Neuronal stem cell (in vitro differentiated cells): ENCODE measurements around the gene NKX2-1.

Source experiments
- DNase-seq: peaks from one replicate; pipeline ENCODE4 v3.0.0-alpha.2; 2013; ENCODE audit warnings: low spot score
- H2AFZ ChIP-seq: one replicate; pipeline ENCODE4 v1.6.1; 2013; ENCODE audit warnings: mild to moderate bottlenecking, low read length, inconsistent platforms
- H2AK5ac ChIP-seq: 2 replicates; pipeline ENCODE4 v1.6.1; 2013; ENCODE audit warnings: low read depth, mild to moderate bottlenecking, inconsistent platforms, low read length, moderate library complexity, mixed read lengths
- H2BK120ac ChIP-seq: 2 replicates; pipeline ENCODE4 v1.6.1; 2013; ENCODE audit warnings: low read depth, mild to moderate bottlenecking, inconsistent platforms, low read length, moderate library complexity, mixed read lengths
- H2BK12ac ChIP-seq: one replicate; pipeline ENCODE4 v1.6.1; 2013; ENCODE audit warnings: low read length, inconsistent platforms
- H2BK15ac ChIP-seq: 2 replicates; pipeline ENCODE4 v1.6.1; 2013; ENCODE audit warnings: mild to moderate bottlenecking, low read length, inconsistent platforms, mixed read lengths
- H2BK5ac ChIP-seq: one replicate; pipeline ENCODE4 v1.6.1; 2013; ENCODE audit warnings: inconsistent platforms, mild to moderate bottlenecking, low read length, moderate library complexity
- H3K14ac ChIP-seq: one replicate; pipeline ENCODE4 v1.6.1; 2013; ENCODE audit warnings: low read length, inconsistent platforms
- H3K18ac ChIP-seq: 2 replicates; pipeline ENCODE4 v1.6.1; 2013; ENCODE audit warnings: low read length, inconsistent platforms
- H3K23ac ChIP-seq: 2 replicates; pipeline ENCODE4 v1.6.1; 2013; ENCODE audit warnings: low read depth, mild to moderate bottlenecking, mixed read lengths, low read length, inconsistent platforms; ENCODE audit not compliant: poor library complexity
- H3K27ac ChIP-seq: replicated peaks from 3 replicates; pipeline ENCODE4 v1.5.1; 2013; ENCODE audit warnings: low read length, inconsistent platforms
- H3K27me3 ChIP-seq, 3 experiments: 2 replicates each; pipeline ENCODE4 v1.6.1; 2013; ENCODE audit warnings: low read length in 3 of 3, mild to moderate bottlenecking in 2 of 3, inconsistent platforms in 1 of 3, low read depth in 1 of 3, mixed read lengths in 1 of 3, moderate library complexity in 1 of 3; ENCODE audit not compliant: control insufficient read depth in 3 of 3, insufficient read depth in 3 of 3
- H3K36me3 ChIP-seq, 2 donors: replicated peaks in 1 of 2; 2 replicates each; pipeline ENCODE4 v1.6.1; 2013; ENCODE audit warnings: low read length in 2 of 2; ENCODE audit not compliant: control insufficient read depth in 2 of 2, insufficient read depth in 2 of 2
- H3K4ac ChIP-seq: 2 replicates; pipeline ENCODE4 v1.6.1; 2013; ENCODE audit warnings: inconsistent platforms, mild to moderate bottlenecking, low read length, moderate library complexity
- H3K4me1 ChIP-seq, 2 donors: 1 replicate in 1 of 2; 2 replicates in 1 of 2; pipeline ENCODE4 v1.6.1; 2013; ENCODE audit warnings: low read length in 2 of 2, low read depth in 1 of 2; ENCODE audit not compliant: control insufficient read depth in 2 of 2, insufficient read depth in 1 of 2
- H3K4me2 ChIP-seq: one replicate; pipeline ENCODE4 v1.6.1; 2013; ENCODE audit warnings: mild to moderate bottlenecking, low read length, inconsistent platforms; ENCODE audit not compliant: insufficient read depth, poor library complexity, severe bottlenecking
- H3K4me3 ChIP-seq, 2 donors: 2 replicates each; pipeline ENCODE4 v1.5.1; 2013; ENCODE audit warnings: low read length in 2 of 2, mild to moderate bottlenecking in 2 of 2, inconsistent platforms in 1 of 2, moderate library complexity in 1 of 2
- H3K79me1 ChIP-seq: one replicate; pipeline ENCODE4 v1.6.1; 2013; ENCODE audit warnings: low read depth, mild to moderate bottlenecking, inconsistent platforms, low read length, moderate library complexity
- H3K9ac ChIP-seq: one replicate; pipeline ENCODE4 v1.6.1; 2013; ENCODE audit warnings: mild to moderate bottlenecking, low read depth, low read length, inconsistent platforms; ENCODE audit not compliant: poor library complexity
- H3K9me3 ChIP-seq, 2 donors: replicated peaks in 1 of 2; 2 replicates each; pipeline versions ENCODE3 to v1.6.1; 2013; ENCODE audit warnings: low read length in 2 of 2, mild to moderate bottlenecking in 2 of 2, inconsistent platforms in 1 of 2, low read depth in 1 of 2, mixed read lengths in 1 of 2, moderate library complexity in 1 of 2; ENCODE audit not compliant: control insufficient read depth in 2 of 2, insufficient read depth in 1 of 2
- H4K8ac ChIP-seq: one replicate; pipeline ENCODE4 v1.6.1; 2013; ENCODE audit warnings: low read depth, mild to moderate bottlenecking, inconsistent platforms, low read length, moderate library complexity
- H4K91ac ChIP-seq: one replicate; pipeline ENCODE4 v1.6.1; 2013; ENCODE audit warnings: low read length, low read depth, mild to moderate bottlenecking, inconsistent platforms; ENCODE audit not compliant: poor library complexity
- WGBS, 2 donors: extraction: QIAGEN DNeasy Blood & Tissue Kit; methylation state at CpG; one replicate each; pipeline ENCODE4 v1.1.7; 2013; ENCODE audit warnings: missing lambda C conversion rate in 2 of 2, mixed read lengths in 1 of 2; ENCODE audit not compliant: insufficient read length in 2 of 2, insufficient replicate concordance in 1 of 2; ENCODE audit errors: extremely low coverage in 2 of 2; 5-methylcytosine and 5-hydroxymethylcytosine counted together

Gene NKX2-1

DNA sequence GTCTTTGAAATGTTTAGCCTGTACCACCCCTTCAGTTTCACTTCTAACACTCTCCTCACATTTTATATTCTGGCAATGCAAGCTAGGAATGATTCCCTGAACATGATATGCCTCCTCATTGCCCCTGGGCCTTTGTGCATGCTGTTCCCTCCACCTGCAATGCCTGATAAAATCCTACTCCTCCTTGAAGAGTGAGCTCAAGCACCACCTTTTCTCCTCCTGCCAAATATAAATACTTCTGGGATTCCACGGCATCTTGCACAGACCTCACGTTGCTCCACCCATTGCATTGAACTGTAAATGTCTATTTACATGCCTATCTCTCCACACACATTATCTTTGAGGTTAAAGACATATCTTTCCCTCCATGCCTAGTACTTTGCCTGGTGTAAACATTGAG, 21.1 kb downstream of the NKX2-1 start:
- no peak overlapping the region for H2AK5ac ChIP-seq
- no peaks in the 10 kb centered on the region for H3K36me3 ChIP-seq
- no peak overlapping the region for H3K14ac ChIP-seq
- no peak overlapping the region for H2BK15ac ChIP-seq
- no peaks in the 10 kb centered on the region for H3K79me1 ChIP-seq
- no peak overlapping the region for H3K4me3 ChIP-seq
- H2BK120ac ChIP-seq = no peak overlapping the region
- peaks cover 0 to 1% of the 10 kb centered on the region in 2 donors for H3K4me1 ChIP-seq
- H3K9ac ChIP-seq = no peak overlapping the region
- H3K27ac ChIP-seq = no peak overlapping the region
- H3K9me3 ChIP-seq = no peaks in the 10 kb centered on the region
- no peak overlapping the region for H2BK12ac ChIP-seq
- H3K4me2 ChIP-seq = no peak overlapping the region
- peaks cover 7 to 97% (median 38%) of the 10 kb centered on the region in 3 experiments for H3K27me3 ChIP-seq
- H3K23ac ChIP-seq = no peak overlapping the region
- no CpG with 5 or more reads among the region's 2 CpGs for whole genome bisulfite sequencing, 2 donors
- H4K8ac ChIP-seq = no peak overlapping the region
- no peak overlapping the region for H3K4ac ChIP-seq
- H4K91ac ChIP-seq = no peak overlapping the region
- DNase-seq = no peak
- no peak overlapping the region for H2BK5ac ChIP-seq
- no peak overlapping the region for H2AFZ ChIP-seq
- H3K18ac ChIP-seq = no peak overlapping the region

- Histone ChIP-seq H2BK120ac (no peak overlapping the region), H4K8ac (no peak overlapping the region), H3K36me3 (no peaks in the 10 kb centered on the region), H3K4me2 (no peak overlapping the region), H3K27me3 (peaks cover 0 to 96% (median 16%) of the 10 kb centered on the region in 3 experiments), H2AFZ (no peak overlapping the region), H3K18ac (no peak overlapping the region), H3K4me1 (peaks cover 0 to 1% of the 10 kb centered on the region in 2 donors), H3K9me3 (no peaks in the 10 kb centered on the region), H3K27ac (no peak overlapping the region), H2BK12ac (no peak overlapping the region), H2AK5ac (no peak overlapping the region), H3K4ac (no peak overlapping the region), H3K79me1 (no peaks in the 10 kb centered on the region), H4K91ac (no peak overlapping the region), H3K23ac (no peak overlapping the region), H3K4me3 (no peak overlapping the region), H2BK5ac (no peak overlapping the region), H3K9ac (no peak overlapping the region), H2BK15ac (no peak overlapping the region), H3K14ac (no peak overlapping the region)
- 100% methylated on average over 2 of the region's 4 CpGs; no CpG with 5 or more reads in 1 of the 2 donors for WGBS, 2 donors
- no peak for DNase-seq
These were observed 23.7 kb downstream of the NKX2-1 start for GRCh38 chr14:36496346-36496745.

GRCh38 chr14:36495666-36496065, 24.4 kb downstream of the NKX2-1 start:
- no peaks in the 10 kb centered on the region for H3K79me1 ChIP-seq
- H3K27me3 ChIP-seq = peaks cover 0 to 96% (median 16%) of the 10 kb centered on the region in 3 experiments
- H3K4me3 ChIP-seq = no peak overlapping the region
- H3K23ac ChIP-seq = no peak overlapping the region
- H2BK120ac ChIP-seq = no peak overlapping the region
- H3K4ac ChIP-seq = no peak overlapping the region
- no peak overlapping the region for H3K18ac ChIP-seq
- DNase-seq = no peak
- H3K4me2 ChIP-seq = no peak overlapping the region
- no peak overlapping the region for H2AFZ ChIP-seq
- H3K9ac ChIP-seq = no peak overlapping the region
- no CpG with 5 or more reads among the region's 3 CpGs for WGBS, 2 donors
- no peak overlapping the region for H4K91ac ChIP-seq
- no peak overlapping the region for H2BK5ac ChIP-seq
- H2BK15ac ChIP-seq = no peak overlapping the region
- H4K8ac ChIP-seq = no peak overlapping the region
- H3K36me3 ChIP-seq = no peaks in the 10 kb centered on the region
- no peaks in the 10 kb centered on the region for H3K9me3 ChIP-seq
- no peak overlapping the region for H2BK12ac ChIP-seq
- no peak overlapping the region for H3K27ac ChIP-seq
- peaks cover 0 to 1% of the 10 kb centered on the region in 2 donors for H3K4me1 ChIP-seq
- no peak overlapping the region for H3K14ac ChIP-seq
- no peak overlapping the region for H2AK5ac ChIP-seq

DNA sequence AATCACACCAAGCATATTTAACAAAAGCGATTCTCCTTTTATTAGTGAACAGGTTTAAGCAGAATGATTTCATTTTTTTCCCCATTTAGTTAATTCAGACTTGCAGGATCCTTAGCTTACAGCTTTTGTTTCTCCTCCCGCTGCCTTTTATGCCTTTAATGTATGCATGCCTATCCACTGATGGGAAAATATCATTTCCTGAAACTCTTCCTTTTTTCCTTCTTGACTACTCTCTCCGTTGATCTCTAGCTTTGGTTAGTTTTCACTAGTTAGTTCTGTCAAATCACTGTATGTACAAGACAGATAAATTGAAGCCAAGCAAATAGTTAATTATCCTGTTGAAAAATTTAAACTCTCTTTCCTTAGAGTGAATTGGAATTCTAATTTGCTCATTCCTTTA, 26.3 kb downstream of the NKX2-1 start:
- Histone ChIP-seq H3K14ac (no peak overlapping the region), H2AK5ac (no peak overlapping the region), H3K79me1 (no peaks in the 10 kb centered on the region), H3K4me3 (no peak overlapping the region), H2BK15ac (no peak overlapping the region), H2BK5ac (no peak overlapping the region), H3K4ac (no peak overlapping the region), H2BK120ac (no peak overlapping the region), H3K9me3 (no peaks in the 10 kb centered on the region), H4K8ac (no peak overlapping the region), H3K4me1 (peaks cover 0 to 1% of the 10 kb centered on the region in 2 donors), H3K9ac (no peak overlapping the region), H2BK12ac (no peak overlapping the region), H3K36me3 (no peaks in the 10 kb centered on the region), H3K27me3 (peaks cover 0 to 92% (median 6%) of the 10 kb centered on the region in 3 experiments), H4K91ac (no peak overlapping the region), H2AFZ (no peak overlapping the region), H3K18ac (no peak overlapping the region), H3K27ac (no peak overlapping the region), H3K4me2 (no peak overlapping the region), H3K23ac (no peak overlapping the region)
- no peak for DNase-seq
- WGBS, 2 donors = no CpG with 5 or more reads among the region's 3 CpGs
